ENCODE measurements around the gene PHF20. TPM values are rescaled to one million over a fixed set of nuclear protein-coding genes. Genes with fewer than 3 reads are reported as not detected.
"Not testable (repeated sequence)": the region's sequence is repeated elsewhere in the genome, so short reads cannot be mapped to it uniquely, and the experiment has no call there.

PHF20 gene
- total and polyA plus RNA-seq, 2 experiments from 2014 or later = 23.3 to 35.4 TPM

GRCh38 chr20:35893942-35894341, 122.1 kb downstream of the PHF20 start:
- Histone ChIP-seq H3K4me1 (ENCODE audit: insufficient read depth) (peaks cover 19% of the 10 kb centered on the region), H3F3A (ENCODE audit: insufficient read depth) (0 out of 2 replicates have a peak, but pooled peaks cover 11% of the 10 kb centered on the region), H3K9me2 (ENCODE audit: insufficient read depth) (no peaks in the 10 kb centered on the region), H2AFZ (no peak overlapping the region), H4K20me1 (ENCODE audit: insufficient read depth) (no peaks in the 10 kb centered on the region), H3K9me3 (ENCODE audit: low read depth) (no peaks in the 10 kb centered on the region), H3K27me3 (replicated peaks; ENCODE audit: insufficient read depth) (no peaks in the 10 kb centered on the region), H3K36me3 (ENCODE audit: low read depth) (0 out of 2 replicates have a peak, but pooled peaks cover 2% of the 10 kb centered on the region), H3K9ac (no peak overlapping the region), H3K27ac (no peak overlapping the region), H3K4me2 (ENCODE audit: unreplicated experiment) (no peak overlapping the region), H3K79me2 (ENCODE audit: insufficient read depth) (peaks cover 47% of the 10 kb centered on the region), H3K4me3 (no peak overlapping the region)
- DNase-seq = no peak
- WGBS, 2 experiments (ENCODE audit: low coverage in 1 of 2, low lambda C conversion rate in 2 of 2, missing lambda C conversion rate in 2 of 2) = 77 to 78% methylated on average over 3 of the region's 3 CpGs
- TF ChIP-seq EZH2 (IDR thresholded peaks at IDR 0.05; ENCODE audit: insufficient read depth, poor library complexity, severe bottlenecking) (no peak), EZH2phosphoT487 (IDR thresholded peaks at IDR 0.05; ENCODE audit: insufficient read depth, low read depth) (no peak)
- in situ Hi-C loops (cut with MboI) = no loop called here

GRCh38 chr20:35895516-35895915, 123.7 kb downstream of the PHF20 start:
- Histone ChIP-seq H3K79me2 (ENCODE audit: insufficient read depth) (peaks cover 38% of the 10 kb centered on the region), H3K36me3 (ENCODE audit: low read depth) (peaks cover 16% of the 10 kb centered on the region; the same call in 1 of the 2 replicates), H3K4me1 (ENCODE audit: insufficient read depth) (peaks cover 15% of the 10 kb centered on the region), H3F3A (ENCODE audit: insufficient read depth) (0 out of 2 replicates have a peak, but pooled peaks cover 13% of the 10 kb centered on the region)
- H3K9me2 ChIP-seq (ENCODE audit: insufficient read depth); H4K20me1 ChIP-seq (ENCODE audit: insufficient read depth); H3K9ac ChIP-seq; H3K27ac ChIP-seq; DNase-seq; in situ Hi-C loops (cut with MboI); H3K4me2 ChIP-seq (ENCODE audit: unreplicated experiment); H3K4me3 ChIP-seq; H3K9me3 ChIP-seq (ENCODE audit: low read depth); H3K27me3 ChIP-seq (replicated peaks; ENCODE audit: insufficient read depth); H2AFZ ChIP-seq: not testable (repeated sequence)
- WGBS, 2 experiments (ENCODE audit: low coverage in 1 of 2, low lambda C conversion rate in 2 of 2, missing lambda C conversion rate in 2 of 2) = 91% methylated on average over 7 of the region's 7 CpGs

GRCh38 chr20:35899064-35899463, 127.2 kb downstream of the PHF20 start:
- WGBS, 2 experiments (ENCODE audit: low coverage in 1 of 2, low lambda C conversion rate in 2 of 2, missing lambda C conversion rate in 2 of 2) = 84 to 90% methylated on average over 3 of the region's 3 CpGs
- H3K9me3 ChIP-seq (ENCODE audit: low read depth) = no peaks in the 10 kb centered on the region
- 0 out of 2 replicates have a peak, but pooled peaks cover 3% of the 10 kb centered on the region for H4K20me1 ChIP-seq (ENCODE audit: insufficient read depth)
- no peak overlapping the region for H3K4me2 ChIP-seq (ENCODE audit: unreplicated experiment)
- H3K79me2 ChIP-seq (ENCODE audit: insufficient read depth) = peaks cover 48% of the 10 kb centered on the region
- no peak for TF ChIP-seq EZH2phosphoT487 (IDR thresholded peaks at IDR 0.05; ENCODE audit: insufficient read depth, low read depth)
- no peak for TF ChIP-seq EZH2 (IDR thresholded peaks at IDR 0.05; ENCODE audit: insufficient read depth, poor library complexity, severe bottlenecking)
- in situ Hi-C loops (cut with MboI) = no loop called here
- H2AFZ ChIP-seq = no peak overlapping the region
- H3F3A ChIP-seq (ENCODE audit: insufficient read depth) = peaks cover 37% of the 10 kb centered on the region
- no peak overlapping the region for H3K4me3 ChIP-seq
- H3K36me3 ChIP-seq (ENCODE audit: low read depth) = peaks cover 16% of the 10 kb centered on the region; the same call in 1 of the 2 replicates
- peaks cover 17% of the 10 kb centered on the region for H3K4me1 ChIP-seq (ENCODE audit: insufficient read depth)
- no peaks in the 10 kb centered on the region for H3K27me3 ChIP-seq (replicated peaks; ENCODE audit: insufficient read depth)
- H3K9me2 ChIP-seq (ENCODE audit: insufficient read depth) = no peaks in the 10 kb centered on the region
- no peak overlapping the region for H3K27ac ChIP-seq
- no peak for DNase-seq
- no peak overlapping the region for H3K9ac ChIP-seq

GRCh38 chr20:35901230-35901629, 129.4 kb downstream of the PHF20 start:
- H4K20me1 ChIP-seq (ENCODE audit: insufficient read depth); H3K9me3 ChIP-seq (ENCODE audit: low read depth); H2AFZ ChIP-seq; H3K4me3 ChIP-seq; DNase-seq; H3K27me3 ChIP-seq (replicated peaks; ENCODE audit: insufficient read depth); in situ Hi-C loops (cut with MboI); H3K9me2 ChIP-seq (ENCODE audit: insufficient read depth): not testable (repeated sequence)
- H3K4me1 ChIP-seq (ENCODE audit: insufficient read depth) = peaks cover 17% of the 10 kb centered on the region
- peaks cover 30% of the 10 kb centered on the region for H3K79me2 ChIP-seq (ENCODE audit: insufficient read depth)
- peaks cover 37% of the 10 kb centered on the region for H3F3A ChIP-seq (ENCODE audit: insufficient read depth)
- H3K36me3 ChIP-seq (ENCODE audit: low read depth) = peaks cover 16% of the 10 kb centered on the region; the same call in 1 of the 2 replicates
- WGBS, 2 experiments (ENCODE audit: low coverage in 1 of 2, low lambda C conversion rate in 2 of 2, missing lambda C conversion rate in 2 of 2) = 99% methylated on average over 4 of the region's 4 CpGs
- peak overlapping the region; percentile 79 for H3K27ac ChIP-seq
- H3K9ac ChIP-seq = peak overlapping the region; percentile 37
- H3K4me2 ChIP-seq (ENCODE audit: unreplicated experiment) = peak overlapping the region; percentile 36
